ENCODE data around the gene BUD23. TPM values are rescaled to one million over a fixed set of nuclear protein-coding genes. Genes with fewer than 3 reads are reported as not detected.

Gene BUD23
- total and polyA plus RNA-seq, 4 donors: 19.1 to 52.6 (median 37.8) TPM

GRCh38 chr7:73700581-73701134 is 17.3 kb downstream of the BUD23 start:
- TF ChIP-seq, protein P1, sequence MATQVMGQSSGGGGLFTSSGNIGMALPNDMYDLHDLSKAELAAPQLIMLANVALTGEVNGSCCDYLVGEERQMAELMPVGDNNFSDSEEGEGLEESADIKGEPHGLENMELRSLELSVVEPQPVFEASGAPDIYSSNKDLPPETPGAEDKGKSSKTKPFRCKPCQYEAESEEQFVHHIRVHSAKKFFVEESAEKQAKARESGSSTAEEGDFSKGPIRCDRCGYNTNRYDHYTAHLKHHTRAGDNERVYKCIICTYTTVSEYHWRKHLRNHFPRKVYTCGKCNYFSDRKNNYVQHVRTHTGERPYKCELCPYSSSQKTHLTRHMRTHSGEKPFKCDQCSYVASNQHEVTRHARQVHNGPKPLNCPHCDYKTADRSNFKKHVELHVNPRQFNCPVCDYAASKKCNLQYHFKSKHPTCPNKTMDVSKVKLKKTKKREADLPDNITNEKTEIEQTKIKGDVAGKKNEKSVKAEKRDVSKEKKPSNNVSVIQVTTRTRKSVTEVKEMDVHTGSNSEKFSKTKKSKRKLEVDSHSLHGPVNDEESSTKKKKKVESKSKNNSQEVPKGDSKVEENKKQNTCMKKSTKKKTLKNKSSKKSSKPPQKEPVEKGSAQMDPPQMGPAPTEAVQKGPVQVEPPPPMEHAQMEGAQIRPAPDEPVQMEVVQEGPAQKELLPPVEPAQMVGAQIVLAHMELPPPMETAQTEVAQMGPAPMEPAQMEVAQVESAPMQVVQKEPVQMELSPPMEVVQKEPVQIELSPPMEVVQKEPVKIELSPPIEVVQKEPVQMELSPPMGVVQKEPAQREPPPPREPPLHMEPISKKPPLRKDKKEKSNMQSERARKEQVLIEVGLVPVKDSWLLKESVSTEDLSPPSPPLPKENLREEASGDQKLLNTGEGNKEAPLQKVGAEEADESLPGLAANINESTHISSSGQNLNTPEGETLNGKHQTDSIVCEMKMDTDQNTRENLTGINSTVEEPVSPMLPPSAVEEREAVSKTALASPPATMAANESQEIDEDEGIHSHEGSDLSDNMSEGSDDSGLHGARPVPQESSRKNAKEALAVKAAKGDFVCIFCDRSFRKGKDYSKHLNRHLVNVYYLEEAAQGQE (IDR thresholded peaks at IDR 0.05): no peak
- TF ChIP-seq FOXA1 (IDR thresholded peaks at IDR 0.05): no peak
- no peak for TF ChIP-seq SP1 (IDR thresholded peaks at IDR 0.05)
- TF ChIP-seq JUND (IDR thresholded peaks at IDR 0.05): no peak
- TF ChIP-seq MAX (IDR thresholded peaks at IDR 0.05): no peak
- TF ChIP-seq RXRA (IDR thresholded peaks at IDR 0.05): no peak
- no peak for TF ChIP-seq HNF4A (conservative IDR thresholded peaks at IDR 0.05)
- TF ChIP-seq NR2F2 (IDR thresholded peaks at IDR 0.05): no peak
- TF ChIP-seq FOXA2 (IDR thresholded peaks at IDR 0.05): no peak
- TF ChIP-seq HNF4G (IDR thresholded peaks at IDR 0.05): no peak
- no peak for TF ChIP-seq YY1 (IDR thresholded peaks at IDR 0.05)
- TF ChIP-seq RAD21 (IDR thresholded peaks at IDR 0.05): no peak
- no peak for TF ChIP-seq TAF1 (conservative IDR thresholded peaks at IDR 0.05)
- no peak overlapping the region for H3K9ac ChIP-seq (ENCODE audit: low read depth in 1 of 2, low read length in 2 of 2)
- no peaks in the 10 kb centered on the region for H3K4me1 ChIP-seq (ENCODE audit: control insufficient read depth in 4 of 4, insufficient read depth in 4 of 4, low read length in 3 of 4)
- H3K4me3 ChIP-seq (ENCODE audit: low read depth in 1 of 3, low read length in 3 of 3): no peak overlapping the region
- no peak for DNase-seq (ENCODE audit: low spot score)
- no peak overlapping the region for H3K27ac ChIP-seq (ENCODE audit: low read depth in 1 of 2, low read length in 2 of 2)
- peaks cover 3 to 42% (median 13%) of the 10 kb centered on the region in 4 donors for H3K36me3 ChIP-seq (ENCODE audit: control insufficient read depth in 4 of 4, insufficient read depth in 3 of 4, low read depth in 1 of 4, low read length in 3 of 4)
- 95% methylated on average over 15 of the region's 15 CpGs for WGBS
- H3K27me3 ChIP-seq (ENCODE audit: control insufficient read depth in 4 of 4, insufficient read depth in 4 of 4, low read length in 3 of 4): no peaks in the 10 kb centered on the region
- H3K9me3 ChIP-seq (ENCODE audit: control insufficient read depth in 4 of 4, low read length in 3 of 4): no peaks in the 10 kb centered on the region

DNA sequence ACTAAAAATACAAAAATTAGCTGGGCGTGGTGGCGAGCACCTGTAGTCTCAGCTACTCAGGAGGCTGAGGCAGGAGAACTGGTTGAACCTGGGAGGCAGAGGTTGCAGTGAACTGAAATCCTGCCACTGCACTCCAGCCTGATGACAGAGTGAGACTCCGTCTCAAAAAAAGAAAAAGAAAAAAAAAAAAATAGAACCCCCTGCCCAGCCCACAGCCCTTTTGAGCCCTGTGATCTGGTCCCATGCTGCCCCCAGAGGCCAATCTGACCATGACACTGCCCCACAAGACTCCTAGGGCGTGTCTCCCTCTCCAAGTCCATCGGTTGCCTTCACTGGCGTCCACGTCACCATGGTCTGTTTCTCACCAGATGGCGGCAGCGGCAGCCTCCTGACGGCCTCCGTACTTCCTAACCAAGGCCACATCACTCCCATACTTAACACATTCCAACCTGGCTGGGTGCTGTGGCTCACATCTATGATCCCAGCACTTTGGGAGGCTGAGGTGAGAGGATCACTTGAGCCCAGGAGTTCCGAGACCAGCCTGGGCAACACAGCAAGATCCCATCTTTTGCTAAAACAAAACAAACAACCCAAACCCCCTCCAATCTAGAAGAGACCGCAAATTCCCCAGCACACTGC is 18.1 kb downstream of the BUD23 start:
- H3K9ac ChIP-seq (ENCODE audit: low read depth in 1 of 2, low read length in 2 of 2): no peak overlapping the region
- DNase-seq (ENCODE audit: low spot score): no peak
- no peak for TF ChIP-seq ATF3 (IDR thresholded peaks at IDR 0.05)
- TF ChIP-seq RAD21 (IDR thresholded peaks at IDR 0.05): peak in 1 of 2 donors; percentile 70
- TF ChIP-seq CTCF (IDR thresholded peaks at IDR 0.05; ENCODE audit: low read depth, low read length, missing input control): peak; percentile 51
- no peaks in the 10 kb centered on the region for H3K9me3 ChIP-seq (ENCODE audit: control insufficient read depth in 4 of 4, low read length in 3 of 4)
- peaks cover 3 to 34% (median 8%) of the 10 kb centered on the region in 4 donors for H3K36me3 ChIP-seq (ENCODE audit: control insufficient read depth in 4 of 4, insufficient read depth in 3 of 4, low read depth in 1 of 4, low read length in 3 of 4)
- H3K27me3 ChIP-seq (ENCODE audit: control insufficient read depth in 4 of 4, insufficient read depth in 4 of 4, low read length in 3 of 4): no peaks in the 10 kb centered on the region
- no peaks in the 10 kb centered on the region for H3K4me1 ChIP-seq (ENCODE audit: control insufficient read depth in 4 of 4, insufficient read depth in 4 of 4, low read length in 3 of 4)
- H3K27ac ChIP-seq (ENCODE audit: low read depth in 1 of 2, low read length in 2 of 2): no peak overlapping the region
- WGBS: 84% methylated on average over 13 of the region's 13 CpGs
- no peak overlapping the region for H3K4me3 ChIP-seq (ENCODE audit: low read depth in 1 of 3, low read length in 3 of 3)
